Epithelial cell of esophagus (primary cell): ENCODE results near the gene ZNF473.

Source experiments
- DNase-seq: peaks from one replicate; pipeline ENCODE4 v3.0.0; 2010; ENCODE audit warnings: low read depth
- H3K4me3 ChIP-seq: 2 replicates; pipeline ENCODE4 v1.5.1; 2011; ENCODE audit warnings: mild to moderate bottlenecking, low read length, control low read depth
- TF ChIP-seq, protein P1 (sequence below): IDR thresholded peaks from 2 replicates; pipeline ENCODE4 v1.5.1; 2011; ENCODE audit warnings: low read depth, mild to moderate bottlenecking, low read length, control low read depth, inconsistent platforms; ENCODE audit not compliant: insufficient read depth; ENCODE audit errors: missing control alignments

ZNF473 gene

DNA sequence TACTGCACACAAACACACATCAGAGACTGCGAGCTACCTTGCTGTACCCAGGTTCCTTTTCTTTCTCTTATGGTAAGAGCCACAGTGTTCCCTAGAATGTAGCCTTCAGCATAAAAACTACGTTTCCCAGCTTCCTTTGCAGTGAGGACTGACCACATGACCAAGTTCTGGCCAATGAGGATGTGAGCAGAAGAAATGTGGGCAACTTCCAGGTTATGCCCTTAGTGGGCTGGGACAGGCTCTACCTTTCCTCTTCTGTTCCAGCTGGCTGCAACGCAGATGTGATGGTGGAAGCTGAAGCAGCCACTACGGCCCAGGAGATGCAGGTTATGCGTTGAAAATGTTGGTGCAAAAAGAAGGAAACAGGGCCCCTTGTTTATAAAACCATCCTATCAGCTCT lies 28.1 kb upstream of the ZNF473 start:
- peak; percentile 32 for DNase-seq
- TF ChIP-seq, protein P1, sequence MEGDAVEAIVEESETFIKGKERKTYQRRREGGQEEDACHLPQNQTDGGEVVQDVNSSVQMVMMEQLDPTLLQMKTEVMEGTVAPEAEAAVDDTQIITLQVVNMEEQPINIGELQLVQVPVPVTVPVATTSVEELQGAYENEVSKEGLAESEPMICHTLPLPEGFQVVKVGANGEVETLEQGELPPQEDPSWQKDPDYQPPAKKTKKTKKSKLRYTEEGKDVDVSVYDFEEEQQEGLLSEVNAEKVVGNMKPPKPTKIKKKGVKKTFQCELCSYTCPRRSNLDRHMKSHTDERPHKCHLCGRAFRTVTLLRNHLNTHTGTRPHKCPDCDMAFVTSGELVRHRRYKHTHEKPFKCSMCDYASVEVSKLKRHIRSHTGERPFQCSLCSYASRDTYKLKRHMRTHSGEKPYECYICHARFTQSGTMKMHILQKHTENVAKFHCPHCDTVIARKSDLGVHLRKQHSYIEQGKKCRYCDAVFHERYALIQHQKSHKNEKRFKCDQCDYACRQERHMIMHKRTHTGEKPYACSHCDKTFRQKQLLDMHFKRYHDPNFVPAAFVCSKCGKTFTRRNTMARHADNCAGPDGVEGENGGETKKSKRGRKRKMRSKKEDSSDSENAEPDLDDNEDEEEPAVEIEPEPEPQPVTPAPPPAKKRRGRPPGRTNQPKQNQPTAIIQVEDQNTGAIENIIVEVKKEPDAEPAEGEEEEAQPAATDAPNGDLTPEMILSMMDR, result no peak

DNA sequence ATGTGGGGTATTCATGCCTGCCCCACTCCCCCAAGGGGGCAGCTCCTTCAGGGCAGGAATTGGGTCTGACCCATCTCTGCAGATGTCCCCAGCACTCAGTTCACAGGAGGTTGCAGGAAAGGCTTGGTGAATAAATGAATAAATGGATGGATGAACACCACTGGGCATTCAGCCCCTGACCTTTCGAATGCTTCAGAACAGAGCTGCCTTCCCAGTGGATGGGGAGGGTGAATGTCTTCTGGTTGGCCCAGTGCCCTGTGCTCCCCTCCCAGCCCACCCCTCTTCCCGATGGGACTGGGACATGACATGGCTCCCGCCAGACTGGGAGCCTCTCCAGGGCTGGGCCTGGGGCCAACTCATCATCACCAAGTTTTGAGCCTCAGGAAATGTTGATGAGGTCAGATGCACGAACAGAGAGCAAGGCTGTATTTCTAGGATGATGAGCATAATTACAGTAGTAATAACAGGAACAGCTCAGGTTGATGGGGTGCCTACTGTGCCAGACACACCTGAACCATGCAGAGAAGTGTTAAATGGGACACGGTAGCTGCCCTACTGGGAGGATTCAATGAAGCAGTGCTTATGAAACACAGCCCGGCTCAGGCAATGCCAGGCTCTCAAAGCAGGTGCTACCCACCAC lies 26.3 kb upstream of the ZNF473 start:
- DNase-seq, result no peak
- no peak overlapping the region for H3K4me3 ChIP-seq
- TF ChIP-seq, protein P1, result no peak

More for the DNA sequence above, 28.1 kb upstream of the ZNF473 start:
- no peak overlapping the region for H3K4me3 ChIP-seq

DNA sequence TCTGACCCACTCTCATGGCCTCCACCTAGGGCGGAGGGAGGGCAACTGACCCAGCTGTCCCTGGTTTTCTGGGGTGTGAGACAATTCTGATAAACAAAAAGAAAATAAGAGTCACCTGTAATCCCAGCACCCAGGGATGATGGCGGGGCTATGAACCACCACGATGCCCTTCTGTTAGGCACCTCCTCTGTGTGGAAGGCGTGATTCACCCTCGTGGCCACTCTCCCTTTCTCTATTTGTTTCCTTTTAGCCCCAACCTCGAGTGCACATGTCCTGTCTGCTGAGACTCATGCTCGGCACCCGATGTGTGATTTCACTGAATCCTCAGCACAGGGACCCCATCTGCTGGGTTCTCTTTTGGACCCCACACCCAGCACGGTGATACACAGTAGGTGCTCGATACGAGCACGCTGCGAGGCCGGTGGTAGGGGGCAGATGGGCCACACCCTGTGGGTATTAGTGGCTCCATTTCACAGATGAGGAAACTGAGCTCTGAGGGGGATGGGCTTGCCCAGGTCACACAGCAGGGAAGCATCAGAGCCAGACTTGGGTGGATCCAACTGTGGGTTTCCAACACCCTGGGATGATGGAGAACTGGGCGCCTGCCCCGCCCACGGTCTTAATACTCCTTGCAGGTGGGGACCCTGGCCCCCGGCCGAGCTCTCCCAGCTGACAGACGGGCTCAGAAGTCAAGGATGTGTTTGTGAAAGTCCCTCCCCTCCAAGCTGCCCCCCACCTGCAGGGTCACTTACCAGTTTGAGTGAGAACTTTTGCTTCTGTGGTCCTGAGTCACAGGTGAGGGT lies 25.6 kb upstream of the ZNF473 start:
- TF ChIP-seq, protein P1, result no peak
- H3K4me3 ChIP-seq, result no peak overlapping the region
- no peak for DNase-seq

DNA sequence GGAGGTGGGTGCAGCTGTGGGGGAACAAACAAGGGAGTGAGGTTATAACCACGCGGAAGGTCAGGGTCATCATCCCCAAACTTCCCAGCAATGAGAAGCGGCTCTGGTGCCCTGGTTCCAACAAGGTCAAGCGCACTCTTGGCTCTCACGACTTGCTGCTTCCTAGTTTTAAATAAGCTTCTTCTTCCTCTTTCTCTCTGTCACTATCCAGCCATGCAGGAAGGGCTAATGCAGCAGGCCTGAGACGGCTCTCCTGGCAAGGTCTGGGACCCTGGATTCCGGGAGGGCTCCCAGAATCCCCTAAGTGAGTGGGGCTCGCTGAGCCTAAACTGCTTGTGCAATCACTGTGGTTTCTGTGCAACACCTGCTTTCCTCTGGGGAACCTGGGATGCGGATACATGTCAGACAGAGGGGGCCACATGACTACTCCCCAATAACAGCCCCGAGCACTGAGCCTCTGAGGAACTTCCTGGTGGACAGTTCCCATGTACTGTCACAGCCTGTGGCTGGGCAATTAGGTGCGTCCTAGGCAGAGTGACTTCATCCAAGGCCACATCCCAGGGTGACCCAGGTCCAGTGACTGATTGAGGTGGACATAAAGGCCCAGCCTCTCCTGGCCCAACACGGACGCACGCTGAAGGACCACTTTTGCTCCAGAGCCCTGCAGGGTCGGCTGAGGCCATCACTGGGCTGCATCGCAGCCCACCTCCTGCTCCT lies 24.8 kb upstream of the ZNF473 start:
- TF ChIP-seq, protein P1, result no peak
- DNase-seq, result no peak

DNA sequence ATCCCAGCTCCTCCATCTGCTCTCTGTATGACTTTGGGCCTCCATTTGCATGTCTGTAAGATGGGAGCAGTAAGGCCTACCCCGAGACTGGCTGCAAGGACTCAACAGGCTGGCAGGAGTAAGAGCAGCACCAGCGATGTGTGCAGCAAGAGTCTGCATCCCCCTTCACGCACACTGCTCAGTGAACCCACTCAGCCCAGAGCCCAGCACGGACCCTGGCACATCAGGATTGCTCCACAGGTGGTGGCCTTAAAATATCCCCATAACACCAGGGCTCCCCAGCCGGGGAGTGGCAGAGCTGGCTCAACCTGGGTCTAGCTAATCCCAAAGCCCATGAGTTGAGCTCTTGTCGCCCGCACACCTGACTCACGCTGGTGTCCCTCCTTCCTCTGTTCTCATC lies 24.0 kb upstream of the ZNF473 start:
- TF ChIP-seq, protein P1, result no peak

More for the DNA sequence above, 24.8 kb upstream of the ZNF473 start:
- no peak overlapping the region for H3K4me3 ChIP-seq

DNA sequence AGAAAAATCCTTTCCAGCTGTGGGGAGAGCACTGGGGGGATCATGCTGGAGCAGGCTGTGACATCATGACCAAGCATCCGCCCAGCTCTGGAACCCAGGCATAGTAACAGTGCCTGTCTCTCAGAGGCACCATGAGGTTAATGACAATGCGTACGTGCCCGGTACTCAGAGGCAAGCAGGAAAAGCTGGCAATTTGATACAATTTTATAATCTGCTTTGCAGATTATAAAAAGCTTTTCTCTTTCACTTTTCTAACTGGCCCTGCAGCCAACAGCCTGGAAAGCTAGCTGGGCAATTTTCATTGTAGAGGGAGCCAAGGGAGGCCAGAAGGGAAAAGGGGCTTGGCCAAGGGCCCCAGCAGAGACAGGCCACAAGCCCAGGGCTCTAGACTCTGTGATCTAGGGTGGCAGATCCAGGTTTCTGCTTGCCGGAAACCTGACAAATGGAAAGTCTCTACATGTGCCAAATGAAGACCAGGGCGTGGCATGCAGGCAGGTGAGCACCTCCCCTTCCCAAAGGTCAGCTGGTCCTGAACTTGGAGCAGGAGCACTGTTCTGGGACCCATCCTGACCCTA lies 23.3 kb upstream of the ZNF473 start:
- TF ChIP-seq, protein P1, result no peak
- no peak for DNase-seq
- no peak overlapping the region for H3K4me3 ChIP-seq

More for the DNA sequence above, 24.0 kb upstream of the ZNF473 start:
- DNase-seq, result no peak
- H3K4me3 ChIP-seq, result no peak overlapping the region
